ENCODE data around the gene SASH1.

Gene SASH1

GRCh38 chr6:148550569-148550968 lies 207.9 kb downstream of the SASH1 start:
- FAIRE-seq (no peak), DNase-seq (ENCODE audit: insufficient read length) (no peak)
- TF ChIP-seq TAF1 (IDR thresholded peaks at IDR 0.05; ENCODE audit: borderline replicate concordance, low read depth, low read length) (no peak), POLR2A (IDR thresholded peaks at IDR 0.05; ENCODE audit: low read depth, low read length) (no peak)

DNA sequence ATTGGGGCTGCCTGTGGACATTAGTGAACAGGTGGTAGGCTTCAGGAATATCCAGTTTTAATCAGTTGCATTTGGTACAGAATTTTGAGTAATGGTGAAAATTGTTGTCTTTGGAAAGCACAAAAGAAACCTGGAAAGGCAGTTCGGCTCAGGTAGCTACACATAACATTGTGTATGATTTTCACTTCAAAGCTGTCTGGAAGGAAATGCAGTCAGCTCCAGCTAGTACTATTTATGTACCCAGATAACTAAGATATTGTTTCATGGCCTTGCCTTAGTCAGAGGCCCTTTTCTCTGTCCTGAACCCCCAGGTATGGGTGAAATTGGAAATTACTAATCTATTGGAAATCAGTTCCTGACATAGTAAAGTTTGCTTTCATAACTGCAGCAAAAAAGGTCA lies 208.6 kb downstream of the SASH1 start:
- TF ChIP-seq TAF1 (IDR thresholded peaks at IDR 0.05; ENCODE audit: borderline replicate concordance, low read depth, low read length): no peak
- no peak for TF ChIP-seq POLR2A (IDR thresholded peaks at IDR 0.05; ENCODE audit: low read depth, low read length)
- no peak for TF ChIP-seq POLR2AphosphoS5 (IDR thresholded peaks at IDR 0.05; ENCODE audit: low read depth, low read length)
- no peak for DNase-seq (ENCODE audit: insufficient read length)
- FAIRE-seq: no peak

- DNase-seq (ENCODE audit: insufficient read length): no peak
Measured at GRCh38 chr6:148556410-148556809, 213.8 kb downstream of the SASH1 start.

DNA sequence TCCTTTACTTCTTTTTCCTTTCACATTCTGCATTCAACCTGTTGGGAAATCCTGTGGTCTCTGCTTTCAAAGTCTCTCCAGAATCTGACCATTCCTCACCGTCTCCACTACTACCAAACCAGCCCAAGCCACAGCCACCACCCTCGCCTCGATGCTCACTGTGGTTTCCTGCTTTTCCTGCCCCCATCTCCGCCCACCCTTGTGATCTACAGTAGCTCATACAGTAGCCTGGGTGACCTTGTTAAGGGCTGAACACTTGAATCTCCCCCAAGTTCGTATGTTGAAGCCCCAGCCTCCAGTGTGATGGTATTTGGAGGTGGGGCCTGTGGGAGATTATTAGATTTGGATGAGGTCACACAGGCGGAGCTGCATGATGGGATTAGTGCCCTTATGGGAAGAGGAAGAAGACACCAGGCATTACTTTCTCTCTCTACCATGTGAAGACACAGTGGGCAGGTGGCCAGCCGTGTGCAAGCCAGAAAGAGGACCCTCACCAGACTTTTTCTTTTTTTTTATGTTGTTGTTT lies 215.2 kb downstream of the SASH1 start:
- no peak for FAIRE-seq
- DNase-seq (ENCODE audit: insufficient read length): no peak
- TF ChIP-seq TAF1 (IDR thresholded peaks at IDR 0.05; ENCODE audit: borderline replicate concordance, low read depth, low read length) (no peak), POLR2AphosphoS5 (IDR thresholded peaks at IDR 0.05; ENCODE audit: low read depth, low read length) (no peak), POLR2A (IDR thresholded peaks at IDR 0.05; ENCODE audit: low read depth, low read length) (no peak)

More at GRCh38 chr6:148556410-148556809, 213.8 kb downstream of the SASH1 start:
- no peak for FAIRE-seq
- TF ChIP-seq POLR2A (IDR thresholded peaks at IDR 0.05; ENCODE audit: low read depth, low read length) (no peak), TAF1 (IDR thresholded peaks at IDR 0.05; ENCODE audit: borderline replicate concordance, low read depth, low read length) (no peak)

DNA sequence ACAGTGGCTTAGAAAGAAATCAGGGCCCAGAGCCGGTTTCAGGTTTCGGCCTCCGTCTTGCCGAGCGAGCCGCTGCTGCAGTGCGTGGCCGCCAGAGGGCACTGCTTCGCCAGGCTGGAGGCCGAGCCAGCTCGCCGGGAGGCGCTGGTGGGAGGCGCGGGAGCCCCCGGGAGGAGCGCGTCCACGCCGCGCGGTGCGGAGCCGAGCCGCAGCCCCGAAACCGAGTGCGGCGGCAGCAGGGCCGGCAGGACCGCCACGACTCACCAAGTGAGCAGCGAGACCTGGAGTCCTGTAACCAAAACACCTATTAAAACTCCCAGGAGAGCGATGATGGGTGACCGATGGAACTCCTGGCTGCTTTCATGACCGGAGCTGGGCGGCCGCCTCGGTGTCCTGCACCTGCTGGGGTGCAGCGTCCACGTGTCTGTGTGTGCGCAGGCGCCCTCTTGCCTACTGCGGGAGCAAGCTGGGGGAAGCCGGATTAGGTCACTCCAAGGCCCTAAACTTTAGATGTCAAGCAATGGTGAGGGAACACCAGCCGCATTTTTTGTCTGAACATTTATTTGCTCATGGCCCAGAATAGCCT lies 217.3 kb downstream of the SASH1 start:
- peak; percentile 78 for FAIRE-seq
- TF ChIP-seq TAF1 (IDR thresholded peaks at IDR 0.05; ENCODE audit: borderline replicate concordance, low read depth, low read length) (no peak), POLR2AphosphoS5 (IDR thresholded peaks at IDR 0.05; ENCODE audit: low read depth, low read length) (no peak), POLR2A (IDR thresholded peaks at IDR 0.05; ENCODE audit: low read depth, low read length) (no peak)
- DNase-seq (ENCODE audit: insufficient read length): peak; percentile 57

GRCh38 chr6:148561629-148562028 lies 219.0 kb downstream of the SASH1 start:
- DNase-seq (ENCODE audit: insufficient read length): no peak
- no peak for FAIRE-seq
- TF ChIP-seq POLR2A (IDR thresholded peaks at IDR 0.05; ENCODE audit: low read depth, low read length) (no peak), TAF1 (IDR thresholded peaks at IDR 0.05; ENCODE audit: borderline replicate concordance, low read depth, low read length) (no peak), POLR2AphosphoS5 (IDR thresholded peaks at IDR 0.05; ENCODE audit: low read depth, low read length) (no peak)

DNA sequence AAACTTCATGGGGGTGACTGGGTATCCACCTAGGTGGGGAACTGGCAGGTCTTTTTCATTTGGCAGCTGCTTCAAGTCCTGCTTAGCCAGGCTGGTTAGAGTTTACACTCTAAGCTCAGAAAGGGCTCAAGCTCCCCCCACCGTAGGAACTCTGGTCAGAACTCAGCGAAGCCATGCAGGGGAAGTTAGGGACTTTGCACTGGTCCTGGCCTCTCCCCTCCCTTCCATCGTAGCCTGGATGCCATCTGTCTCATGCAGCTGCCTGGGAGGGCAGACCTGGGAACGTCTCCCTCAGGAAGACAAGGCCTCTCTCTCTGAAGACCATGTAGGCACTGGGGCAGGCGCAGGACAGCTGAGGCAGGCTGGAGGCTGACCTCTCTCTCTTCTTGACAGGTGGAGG lies 220.4 kb downstream of the SASH1 start:
- TF ChIP-seq TAF1 (IDR thresholded peaks at IDR 0.05; ENCODE audit: borderline replicate concordance, low read depth, low read length): no peak
- TF ChIP-seq POLR2A (IDR thresholded peaks at IDR 0.05; ENCODE audit: low read depth, low read length): no peak
- TF ChIP-seq POLR2AphosphoS5 (IDR thresholded peaks at IDR 0.05; ENCODE audit: low read depth, low read length): no peak
- FAIRE-seq: no peak
- DNase-seq (ENCODE audit: insufficient read length): no peak

DNA sequence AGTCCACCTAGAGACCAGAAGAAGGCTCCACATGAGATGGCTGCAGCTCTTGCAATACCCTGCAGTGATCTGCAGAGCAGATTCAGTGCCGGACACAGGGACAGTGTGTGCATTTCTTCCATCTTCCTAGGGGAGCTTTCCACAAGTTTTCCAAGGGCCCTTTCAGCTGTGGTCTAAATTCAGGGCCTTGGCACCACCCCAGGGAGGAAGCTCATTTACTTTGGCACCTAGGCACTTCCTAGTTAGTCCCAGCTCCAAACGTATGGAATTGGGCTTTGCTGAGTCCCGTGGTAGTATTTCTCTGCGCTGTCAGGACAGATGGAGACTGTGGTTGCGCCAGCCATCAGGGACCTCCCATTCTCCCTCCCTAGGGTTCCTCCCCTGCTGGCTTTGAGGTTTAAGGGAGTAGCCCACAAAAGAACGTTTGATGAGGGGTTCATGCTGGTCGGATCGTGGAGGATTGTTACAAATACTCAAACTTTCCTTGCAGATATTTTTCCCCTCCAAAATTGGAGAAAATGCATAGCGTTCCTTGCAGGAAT lies 221.9 kb downstream of the SASH1 start:
- no peak for DNase-seq (ENCODE audit: insufficient read length)
- TF ChIP-seq POLR2AphosphoS5 (IDR thresholded peaks at IDR 0.05; ENCODE audit: low read depth, low read length) (no peak), POLR2A (IDR thresholded peaks at IDR 0.05; ENCODE audit: low read depth, low read length) (no peak), TAF1 (IDR thresholded peaks at IDR 0.05; ENCODE audit: borderline replicate concordance, low read depth, low read length) (no peak)
- FAIRE-seq: no peak

DNA sequence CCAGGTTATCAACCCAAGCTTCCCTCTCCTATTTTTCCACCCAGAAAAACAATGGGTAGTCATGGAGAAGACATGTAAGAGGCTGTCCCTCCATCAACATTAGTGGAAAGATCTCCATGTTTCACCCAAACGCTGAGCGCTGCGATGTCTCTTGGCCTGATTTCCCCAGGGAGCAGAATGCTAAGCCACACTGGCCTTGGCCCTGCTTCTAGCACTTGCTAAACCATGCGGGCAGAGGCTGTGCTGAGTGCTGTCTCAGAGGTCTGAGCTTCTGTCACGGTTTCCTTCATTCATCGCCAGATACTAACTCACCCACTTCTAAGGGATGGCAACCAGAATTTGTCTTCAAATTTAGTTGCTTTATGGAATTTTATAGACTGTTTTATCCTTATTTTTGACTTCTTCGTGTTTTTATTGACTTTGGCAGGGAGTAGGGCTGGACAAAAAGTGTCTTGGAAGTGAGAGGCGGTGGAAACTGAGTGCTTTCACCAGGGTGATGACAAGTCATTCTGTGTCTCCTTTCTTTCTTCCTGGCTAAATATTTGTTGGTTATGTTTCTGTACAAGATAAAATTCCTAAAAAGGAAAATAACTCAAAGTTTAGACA lies 222.8 kb downstream of the SASH1 start:
- FAIRE-seq: no peak
- no peak for DNase-seq (ENCODE audit: insufficient read length)
- TF ChIP-seq TAF1 (IDR thresholded peaks at IDR 0.05; ENCODE audit: borderline replicate concordance, low read depth, low read length): no peak
- no peak for TF ChIP-seq POLR2A (IDR thresholded peaks at IDR 0.05; ENCODE audit: low read depth, low read length)
- TF ChIP-seq POLR2AphosphoS5 (IDR thresholded peaks at IDR 0.05; ENCODE audit: low read depth, low read length): no peak

DNA sequence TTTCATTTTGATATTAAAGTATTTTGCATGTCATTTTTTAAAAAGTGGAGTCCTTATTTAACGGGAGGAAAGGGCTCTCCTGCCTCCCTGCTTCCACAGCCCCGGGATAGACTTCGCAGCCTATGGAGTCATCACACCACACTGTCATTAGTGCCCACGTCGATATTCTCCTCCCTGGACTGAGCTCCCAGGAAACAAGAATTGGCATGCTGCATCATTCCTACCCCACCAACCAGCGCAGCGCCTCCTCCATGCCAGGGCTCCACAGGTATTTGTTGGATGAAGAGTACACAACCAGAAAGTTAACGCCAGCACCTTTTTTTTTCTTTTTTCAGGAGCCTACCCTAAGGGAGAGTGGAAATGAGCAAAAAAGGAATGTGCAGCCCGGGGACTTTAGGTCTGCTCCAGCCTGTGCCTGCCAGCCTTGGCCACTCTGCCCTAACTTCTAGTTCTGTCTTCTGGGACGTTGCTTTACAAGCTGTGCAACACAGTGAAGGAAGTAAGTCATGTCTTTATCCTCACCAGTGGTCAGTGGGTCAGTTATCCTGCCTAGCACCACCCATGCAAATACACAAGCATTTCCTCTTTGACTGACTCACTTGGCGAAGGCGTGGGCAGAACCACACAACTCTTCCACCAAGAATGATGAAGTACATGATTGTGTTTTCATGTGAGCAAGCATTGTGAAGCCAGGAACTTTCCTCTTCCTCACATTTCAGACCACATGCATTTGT lies 223.5 kb downstream of the SASH1 start:
- DNase-seq (ENCODE audit: insufficient read length): no peak
- no peak for FAIRE-seq
- TF ChIP-seq POLR2A (IDR thresholded peaks at IDR 0.05; ENCODE audit: low read depth, low read length): no peak
- TF ChIP-seq TAF1 (IDR thresholded peaks at IDR 0.05; ENCODE audit: borderline replicate concordance, low read depth, low read length): no peak
- TF ChIP-seq POLR2AphosphoS5 (IDR thresholded peaks at IDR 0.05; ENCODE audit: low read depth, low read length): no peak

- DNase-seq (ENCODE audit: insufficient read length): no peak
- no peak for FAIRE-seq
- TF ChIP-seq POLR2AphosphoS5 (IDR thresholded peaks at IDR 0.05; ENCODE audit: low read depth, low read length) (no peak), TAF1 (IDR thresholded peaks at IDR 0.05; ENCODE audit: borderline replicate concordance, low read depth, low read length) (no peak), POLR2A (IDR thresholded peaks at IDR 0.05; ENCODE audit: low read depth, low read length) (no peak)
Measured at GRCh38 chr6:148566664-148567350, 224.2 kb downstream of the SASH1 start.
